GM21526 (cell line): ENCODE results near the gene TGM2.

ENCODE experiments used
- ATAC-seq: cut with Tn5 transposase; IDR thresholded peaks from one replicate; pipeline ENCODE4 v1.9.1; 2021; ENCODE audit warnings: moderate library complexity; ENCODE audit not compliant: unreplicated experiment, low FRiP score

TGM2 gene

GRCh38 chr20:38199501-38200390 is 34.7 kb upstream of the TGM2 start:
- ATAC-seq = no peak

GRCh38 chr20:38198238-38198861 is 33.3 kb upstream of the TGM2 start:
- ATAC-seq = no peak

DNA sequence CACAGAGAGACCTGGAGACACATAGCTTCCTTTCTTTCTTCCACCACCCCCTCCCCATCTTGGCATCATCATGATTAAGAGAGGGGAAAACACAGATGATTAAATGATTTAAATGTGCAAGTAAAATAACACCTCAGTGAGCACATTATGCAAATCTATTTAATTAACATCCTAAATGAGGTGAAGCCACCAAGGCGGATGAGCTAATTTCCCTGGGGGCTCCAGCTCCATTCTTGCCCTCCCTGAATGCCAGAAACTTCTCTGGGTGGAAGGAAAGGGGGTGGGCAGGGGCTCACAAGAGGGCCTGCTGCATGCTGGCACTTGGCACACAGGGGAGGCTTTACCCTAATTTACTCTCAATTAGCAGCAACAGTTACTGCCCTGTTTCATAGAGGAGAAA is 32.5 kb upstream of the TGM2 start:
- no peak for ATAC-seq

GRCh38 chr20:38197217-38197616 is 32.1 kb upstream of the TGM2 start:
- ATAC-seq = no peak

DNA sequence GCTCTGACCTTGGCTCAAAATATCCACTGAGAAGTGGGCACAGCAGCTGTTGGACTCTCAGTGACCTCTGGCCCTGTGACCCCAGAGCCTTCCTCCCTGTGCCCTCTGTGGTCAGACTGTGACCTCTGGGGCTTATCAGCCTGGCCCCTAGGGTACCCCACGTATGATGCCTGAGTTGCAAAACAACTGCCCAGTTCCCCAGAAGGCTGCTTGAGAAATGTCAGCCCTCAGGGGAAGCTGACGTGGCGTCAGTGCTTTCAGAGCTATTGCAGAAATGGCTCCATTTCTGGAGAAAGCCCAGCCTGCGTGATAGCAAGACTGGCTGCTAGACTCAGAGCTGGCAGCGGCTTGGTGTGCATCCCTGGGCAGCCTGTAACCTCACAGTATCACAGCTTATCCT is 31.5 kb upstream of the TGM2 start:
- no peak for ATAC-seq

GRCh38 chr20:38196076-38196475 is 31.0 kb upstream of the TGM2 start:
- no peak for ATAC-seq

GRCh38 chr20:38195521-38195920 is 30.5 kb upstream of the TGM2 start:
- ATAC-seq = no peak

- ATAC-seq = no peak
These were observed 30.0 kb upstream of the TGM2 start for GRCh38 chr20:38194971-38195504.

GRCh38 chr20:38193586-38194105 is 28.6 kb upstream of the TGM2 start:
- ATAC-seq = no peak

GRCh38 chr20:38192323-38192885 is 27.3 kb upstream of the TGM2 start:
- ATAC-seq = no peak

DNA sequence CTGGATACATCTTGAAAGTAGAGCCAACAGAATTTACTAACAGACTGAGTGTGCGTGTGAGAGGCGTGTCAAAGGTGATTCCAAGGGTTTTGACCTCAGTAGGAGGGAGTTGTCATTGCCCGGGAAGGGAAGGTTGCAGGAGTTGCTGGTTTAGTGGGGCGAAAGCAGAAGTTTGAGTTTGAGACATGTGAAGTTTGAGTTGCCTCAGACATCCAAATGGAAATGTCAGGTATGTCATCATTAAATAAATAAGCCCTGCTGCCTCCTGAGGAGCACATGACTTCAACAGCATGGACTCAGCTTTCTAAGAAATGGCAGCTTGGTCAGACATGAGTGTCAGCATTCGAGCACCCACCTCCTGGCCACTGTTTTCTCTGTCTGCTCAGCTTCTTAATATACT is 26.6 kb upstream of the TGM2 start:
- no peak for ATAC-seq

DNA sequence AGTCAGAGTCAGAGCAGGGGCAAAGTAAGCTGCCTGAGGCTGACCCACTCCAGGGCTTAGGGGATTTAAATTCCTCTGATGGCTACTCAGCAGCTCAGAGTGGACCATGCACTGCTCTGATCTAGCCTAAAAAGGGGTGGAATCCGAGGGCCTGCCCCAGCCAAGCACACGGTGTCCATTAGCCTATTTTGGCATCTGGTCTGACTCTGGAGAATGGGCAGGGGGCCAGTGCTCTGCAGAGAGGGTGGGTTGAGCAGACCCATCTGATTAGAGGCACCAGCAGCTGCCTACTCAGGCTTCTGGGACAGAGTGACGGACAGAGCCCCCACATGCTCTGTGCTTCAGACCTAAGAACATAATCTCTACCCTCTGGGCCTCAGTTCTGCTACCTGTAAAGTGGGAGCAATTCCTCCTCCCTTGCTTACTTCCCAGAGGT is 25.9 kb upstream of the TGM2 start:
- no peak for ATAC-seq

DNA sequence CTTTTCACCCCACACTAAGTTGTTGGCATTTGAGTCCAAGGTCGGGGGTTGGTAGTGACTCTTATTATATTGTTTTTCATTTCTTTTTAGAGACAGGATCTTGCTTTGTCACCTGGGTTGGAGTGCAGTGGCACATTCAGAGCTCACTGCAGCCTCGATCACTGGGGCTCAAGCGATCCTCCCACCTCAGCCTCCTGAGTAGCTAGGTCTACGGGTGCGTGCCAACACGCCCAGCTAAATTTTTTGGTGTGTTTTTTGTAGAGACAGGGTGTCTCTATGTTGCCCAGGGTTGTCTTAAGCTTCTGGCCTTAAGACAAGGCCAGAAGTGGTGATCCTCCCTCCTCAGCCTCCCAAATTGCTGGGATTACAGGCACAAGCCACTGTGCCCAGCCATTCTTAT is 25.1 kb upstream of the TGM2 start:
- ATAC-seq = no peak

- no peak for ATAC-seq
These were observed 22.4 kb upstream of the TGM2 start for GRCh38 chr20:38187517-38187916.

- no peak for ATAC-seq
These were observed 21.7 kb upstream of the TGM2 start for GRCh38 chr20:38186788-38187221.

DNA sequence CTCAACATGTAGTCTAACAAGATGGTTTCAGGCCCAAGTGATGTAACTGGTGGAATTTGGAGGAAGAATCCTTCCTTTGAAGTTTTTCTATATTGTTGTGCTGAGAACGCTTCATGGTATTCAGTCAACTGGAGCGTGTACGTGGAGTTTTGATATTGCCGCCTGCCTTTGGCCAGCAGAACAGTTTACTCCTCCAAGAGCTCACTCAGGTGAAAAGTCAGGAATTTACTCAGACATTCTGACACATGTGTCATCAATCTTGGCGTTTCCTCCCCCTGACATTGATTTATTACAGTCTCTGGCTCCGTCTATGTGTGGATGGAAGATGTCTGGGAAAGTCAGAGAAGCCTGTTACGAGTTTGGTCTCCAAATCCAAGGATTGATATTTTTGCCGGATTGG is 19.0 kb upstream of the TGM2 start:
- ATAC-seq = no peak

DNA sequence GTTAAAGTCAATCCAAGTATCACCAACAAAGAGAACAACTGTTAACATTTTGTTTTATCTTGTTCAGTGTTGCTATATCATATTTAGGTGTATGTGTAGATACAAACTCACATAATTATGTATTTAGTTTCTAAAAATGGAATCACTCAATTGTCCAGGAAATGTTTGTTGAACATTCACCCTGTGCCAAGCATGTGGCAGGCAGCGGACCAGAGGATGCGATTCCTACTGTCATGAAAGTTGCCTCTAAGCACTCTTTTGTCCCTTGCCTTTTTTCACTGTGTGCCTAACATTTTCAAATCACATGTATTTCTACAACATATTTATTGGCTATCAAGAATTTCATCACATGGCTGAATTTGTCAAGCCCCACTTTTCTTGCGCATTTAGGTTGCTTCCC is 16.9 kb upstream of the TGM2 start:
- no peak for ATAC-seq

DNA sequence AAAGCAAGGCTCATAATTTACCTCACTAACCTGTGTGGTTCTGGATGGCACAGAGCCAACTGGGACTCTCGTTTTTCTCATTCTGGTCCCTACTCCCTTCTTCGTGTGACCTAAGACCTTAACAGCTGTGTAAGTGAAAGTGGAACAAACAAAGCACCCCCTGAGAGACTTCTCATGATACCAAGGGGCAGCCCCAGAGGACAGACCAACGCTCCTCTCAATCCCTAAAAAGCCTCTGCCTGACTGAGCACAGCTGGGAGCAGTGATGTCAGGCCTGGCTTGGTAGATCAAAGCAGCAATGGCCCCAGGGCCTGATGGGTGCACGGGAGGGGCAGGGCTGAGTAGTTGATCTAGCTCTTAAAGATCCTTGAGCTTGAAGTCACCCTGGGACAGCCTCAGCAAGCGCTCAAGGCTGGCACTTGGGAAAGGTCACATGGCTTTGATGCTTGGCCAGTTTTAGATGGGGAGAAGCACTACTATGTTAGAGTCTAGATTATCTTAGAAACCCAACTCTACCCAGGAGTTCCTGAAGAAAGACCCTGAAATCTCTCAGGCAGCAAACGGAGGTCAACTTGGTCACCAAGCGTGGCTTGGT is 16.2 kb upstream of the TGM2 start:
- no peak for ATAC-seq

DNA sequence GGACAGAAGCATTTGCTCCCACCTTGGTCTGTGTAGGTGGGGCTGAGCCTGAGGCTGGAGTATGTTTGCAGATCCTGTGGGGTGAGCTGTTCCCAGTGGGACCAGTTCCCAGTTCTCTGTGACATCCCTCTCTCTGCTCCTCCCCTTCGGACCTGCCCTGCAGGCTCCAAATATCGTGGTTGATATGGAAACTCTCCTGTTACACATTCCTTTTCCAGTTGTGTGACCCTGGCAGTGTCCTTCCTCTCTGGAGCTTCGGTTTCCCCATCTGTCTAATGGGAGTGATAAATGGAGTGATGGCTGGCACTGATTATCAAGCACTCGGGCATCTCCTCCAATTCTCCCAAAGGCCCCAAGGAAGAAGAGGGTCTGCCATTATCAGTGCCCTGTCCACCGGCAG is 15.7 kb upstream of the TGM2 start:
- no peak for ATAC-seq

GRCh38 chr20:38179846-38180245 is 14.8 kb upstream of the TGM2 start:
- ATAC-seq = no peak

GRCh38 chr20:38178581-38178980 is 13.5 kb upstream of the TGM2 start:
- no peak for ATAC-seq
